Measurements from ENCODE around the gene KDELR3.

Gene KDELR3

DNA sequence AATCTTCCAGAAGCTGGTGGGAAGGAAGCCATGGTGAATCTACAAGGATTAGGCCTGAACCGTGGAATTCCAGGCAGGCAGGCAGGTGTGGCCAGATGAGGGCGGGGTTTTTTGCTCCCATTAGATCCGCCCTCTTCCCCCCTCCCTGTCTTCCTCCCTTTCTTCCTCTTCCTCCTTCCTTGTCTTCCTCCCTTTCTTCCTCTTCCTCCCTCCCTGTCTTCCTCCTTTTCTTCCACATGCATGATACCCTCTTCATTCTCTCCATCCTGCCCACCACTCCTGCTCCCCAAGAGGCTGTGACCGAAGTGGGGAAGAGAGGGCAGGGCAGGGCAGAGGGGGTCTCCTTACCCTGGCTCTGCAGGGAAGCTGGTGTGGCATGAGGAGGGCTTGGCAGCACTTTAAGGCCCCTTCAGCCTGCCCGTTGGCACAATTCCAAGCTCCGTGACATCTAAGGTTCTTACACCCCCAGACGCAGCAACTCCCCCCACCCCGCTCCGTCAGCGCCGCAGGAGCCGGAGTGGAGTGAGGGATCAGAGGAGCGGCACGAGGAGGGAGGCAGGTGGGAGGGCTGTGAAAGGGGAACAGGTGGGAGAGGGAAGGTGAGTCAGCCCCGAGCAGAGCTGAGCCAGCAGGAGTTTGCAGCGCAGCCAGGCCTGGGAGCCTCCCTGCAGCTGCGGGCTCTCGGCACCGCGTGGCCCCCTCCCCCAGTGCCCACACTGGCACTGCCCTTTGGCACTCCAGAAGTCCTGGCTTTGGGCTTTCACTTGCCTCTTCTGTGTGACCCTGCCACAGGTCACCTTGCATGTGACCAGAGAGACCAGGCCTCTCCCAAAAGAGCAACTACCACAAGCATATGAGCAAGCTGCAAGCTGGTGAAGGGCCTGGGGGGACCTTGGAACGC is 45.0 kb upstream of the KDELR3 start:
- TF ChIP-seq, protein P1, sequence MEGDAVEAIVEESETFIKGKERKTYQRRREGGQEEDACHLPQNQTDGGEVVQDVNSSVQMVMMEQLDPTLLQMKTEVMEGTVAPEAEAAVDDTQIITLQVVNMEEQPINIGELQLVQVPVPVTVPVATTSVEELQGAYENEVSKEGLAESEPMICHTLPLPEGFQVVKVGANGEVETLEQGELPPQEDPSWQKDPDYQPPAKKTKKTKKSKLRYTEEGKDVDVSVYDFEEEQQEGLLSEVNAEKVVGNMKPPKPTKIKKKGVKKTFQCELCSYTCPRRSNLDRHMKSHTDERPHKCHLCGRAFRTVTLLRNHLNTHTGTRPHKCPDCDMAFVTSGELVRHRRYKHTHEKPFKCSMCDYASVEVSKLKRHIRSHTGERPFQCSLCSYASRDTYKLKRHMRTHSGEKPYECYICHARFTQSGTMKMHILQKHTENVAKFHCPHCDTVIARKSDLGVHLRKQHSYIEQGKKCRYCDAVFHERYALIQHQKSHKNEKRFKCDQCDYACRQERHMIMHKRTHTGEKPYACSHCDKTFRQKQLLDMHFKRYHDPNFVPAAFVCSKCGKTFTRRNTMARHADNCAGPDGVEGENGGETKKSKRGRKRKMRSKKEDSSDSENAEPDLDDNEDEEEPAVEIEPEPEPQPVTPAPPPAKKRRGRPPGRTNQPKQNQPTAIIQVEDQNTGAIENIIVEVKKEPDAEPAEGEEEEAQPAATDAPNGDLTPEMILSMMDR (IDR thresholded peaks at IDR 0.05; ENCODE audit: insufficient read depth, low read length, poor library complexity, severe bottlenecking), result no peak
- no peaks in the 10 kb centered on the region for H3K27me3 ChIP-seq (replicated peaks; ENCODE audit: control insufficient read depth, insufficient read depth, low read length)
- DNase-seq (ENCODE audit: extremely low read depth, insufficient read length), result no peak
- H3K36me3 ChIP-seq (ENCODE audit: control insufficient read depth, insufficient read depth, low read length), result no peaks in the 10 kb centered on the region
- H3K4me3 ChIP-seq (replicated peaks; ENCODE audit: low read depth, low read length), result no peak overlapping the region

DNA sequence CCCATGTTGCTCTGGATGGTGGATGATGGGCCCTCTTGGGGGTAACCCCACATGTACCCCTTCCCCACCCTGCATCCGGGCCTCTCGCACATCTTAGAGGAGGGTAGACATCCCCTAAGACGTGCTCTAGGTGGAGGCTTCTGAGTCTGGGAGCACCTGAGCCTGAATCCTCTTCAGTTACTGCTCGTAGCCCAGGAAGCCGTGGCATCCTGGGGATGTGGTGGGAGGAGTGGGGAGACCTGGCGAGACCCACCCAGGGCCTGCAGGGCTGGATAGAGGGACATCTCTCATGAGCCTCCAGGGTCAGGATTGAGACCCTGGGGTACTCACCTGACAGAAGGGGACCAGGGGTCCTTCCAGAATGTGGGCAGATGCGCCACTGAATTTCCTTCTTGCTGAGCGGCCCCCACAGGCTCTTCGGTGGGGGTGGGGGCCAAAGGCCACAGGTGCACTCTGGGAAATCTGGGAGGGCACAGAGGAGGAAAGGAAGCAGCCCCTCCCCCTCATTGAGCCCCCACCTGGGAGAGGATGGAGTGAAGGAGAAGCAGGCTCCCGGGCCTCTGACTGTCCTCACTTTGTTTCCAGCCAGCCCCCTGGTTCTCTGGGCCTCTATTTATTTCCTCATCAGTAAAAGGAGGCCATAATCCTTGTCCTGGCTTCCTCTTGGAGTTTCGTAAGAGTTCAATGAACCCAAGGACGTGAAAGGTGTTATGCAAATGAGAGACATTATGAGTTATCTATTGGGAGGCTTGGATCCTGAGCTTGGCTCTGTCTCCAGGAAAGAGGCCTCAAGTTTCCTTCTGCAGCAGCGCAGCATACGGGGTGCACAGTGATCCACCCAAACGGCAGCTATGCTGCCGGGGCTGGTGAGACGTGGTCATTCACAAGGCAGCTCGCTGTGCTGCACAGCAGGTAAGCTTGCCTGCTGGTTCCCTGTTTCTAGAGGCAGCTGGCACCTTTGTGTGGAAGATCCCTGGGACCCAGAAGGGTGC is 44.1 kb upstream of the KDELR3 start:
- Histone ChIP-seq H3K36me3 (ENCODE audit: control insufficient read depth, insufficient read depth, low read length) (no peaks in the 10 kb centered on the region), H3K4me3 (replicated peaks; ENCODE audit: low read depth, low read length) (no peak overlapping the region), H3K27me3 (replicated peaks; ENCODE audit: control insufficient read depth, insufficient read depth, low read length) (no peaks in the 10 kb centered on the region)
- TF ChIP-seq, protein P1 (IDR thresholded peaks at IDR 0.05; ENCODE audit: insufficient read depth, low read length, poor library complexity, severe bottlenecking), result no peak
- DNase-seq (ENCODE audit: extremely low read depth, insufficient read length), result no peak

GRCh38 chr22:38424525-38425080 is 43.3 kb upstream of the KDELR3 start:
- Histone ChIP-seq H3K27me3 (replicated peaks; ENCODE audit: control insufficient read depth, insufficient read depth, low read length) (no peaks in the 10 kb centered on the region), H3K4me3 (replicated peaks; ENCODE audit: low read depth, low read length) (no peak overlapping the region), H3K36me3 (ENCODE audit: control insufficient read depth, insufficient read depth, low read length) (no peaks in the 10 kb centered on the region)
- TF ChIP-seq, protein P1 (IDR thresholded peaks at IDR 0.05; ENCODE audit: insufficient read depth, low read length, poor library complexity, severe bottlenecking), result no peak
- no peak for DNase-seq (ENCODE audit: extremely low read depth, insufficient read length)

DNA sequence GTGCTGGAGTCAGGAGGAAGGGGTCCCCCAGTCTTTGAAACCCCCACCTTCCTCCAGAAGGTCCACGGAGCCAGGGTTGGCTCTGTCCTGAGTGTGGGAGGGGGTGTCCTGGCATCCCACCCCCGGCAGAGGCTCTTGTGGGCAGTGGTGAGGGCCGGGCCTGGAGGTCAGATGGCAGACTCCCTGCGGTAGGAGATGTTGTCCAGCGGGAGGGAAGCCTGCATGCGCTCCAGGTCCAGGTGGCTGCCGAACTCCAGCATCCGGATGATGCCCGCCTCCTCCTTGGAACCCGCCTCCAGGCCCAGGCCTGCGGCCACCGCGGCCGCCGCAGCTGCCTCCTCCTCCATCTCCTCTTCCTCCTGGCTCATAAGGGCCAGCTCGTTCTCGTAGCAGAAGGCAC is 41.3 kb upstream of the KDELR3 start:
- TF ChIP-seq, protein P1 (IDR thresholded peaks at IDR 0.05; ENCODE audit: insufficient read depth, low read length, poor library complexity, severe bottlenecking), result no peak
- no peaks in the 10 kb centered on the region for H3K27me3 ChIP-seq (replicated peaks; ENCODE audit: control insufficient read depth, insufficient read depth, low read length)
- DNase-seq (ENCODE audit: extremely low read depth, insufficient read length), result no peak
- H3K36me3 ChIP-seq (ENCODE audit: control insufficient read depth, insufficient read depth, low read length), result no peaks in the 10 kb centered on the region
- H3K4me3 ChIP-seq (replicated peaks; ENCODE audit: low read depth, low read length), result no peak overlapping the region

DNA sequence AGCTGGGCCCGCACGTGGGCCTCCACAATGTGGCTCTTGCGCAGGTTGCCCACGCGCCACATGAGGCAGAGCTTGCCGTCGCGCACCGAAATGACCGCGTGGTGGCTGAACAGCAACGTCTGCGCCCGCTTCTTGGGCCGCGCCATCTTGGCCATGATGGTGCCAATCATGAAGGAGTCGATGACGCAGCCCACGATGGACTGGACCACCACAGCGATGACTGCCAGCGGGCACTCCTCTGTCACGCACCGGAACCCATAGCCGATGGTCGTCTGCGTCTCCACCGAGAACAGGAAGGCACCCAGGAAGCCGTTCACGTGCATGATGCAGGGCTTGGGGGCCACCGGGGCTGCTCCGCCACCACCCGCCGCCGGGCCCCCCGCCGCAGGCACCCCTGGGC is 40.4 kb upstream of the KDELR3 start:
- Histone ChIP-seq H3K36me3 (ENCODE audit: control insufficient read depth, insufficient read depth, low read length) (no peaks in the 10 kb centered on the region), H3K27me3 (replicated peaks; ENCODE audit: control insufficient read depth, insufficient read depth, low read length) (no peaks in the 10 kb centered on the region), H3K4me3 (replicated peaks; ENCODE audit: low read depth, low read length) (no peak overlapping the region)
- DNase-seq (ENCODE audit: extremely low read depth, insufficient read length), result no peak
- TF ChIP-seq, protein P1 (IDR thresholded peaks at IDR 0.05; ENCODE audit: insufficient read depth, low read length, poor library complexity, severe bottlenecking), result no peak
